Upper lobe of right lung (tissue), 1 donor: ENCODE results near the gene SLC9A6. TPM values are rescaled to one million over a fixed set of nuclear protein-coding genes. Genes with fewer than 3 reads are reported as not detected.

Experiments used
- ATAC-seq: fragments of 200-7000 bp; cut with Tn5 transposase; one replicate; pipeline ENCODE4 v1.9.1; 2020; ENCODE audit warnings: mild to moderate bottlenecking, moderate library complexity
- DNase-seq: peaks from one replicate; pipeline ENCODE4 v3.0.0-alpha.2; 2020
- H3K27ac ChIP-seq: fragments of 200-600 bp; one replicate; pipeline ENCODE4 v1.8.0; 2022
- H3K27me3 ChIP-seq: fragments of 200-600 bp; one replicate; pipeline ENCODE4 v1.8.0; 2022; ENCODE audit warnings: mild to moderate bottlenecking
- H3K36me3 ChIP-seq: fragments of 200-600 bp; one replicate; pipeline ENCODE4 v1.8.0; 2022
- H3K4me1 ChIP-seq: fragments of 200-600 bp; one replicate; pipeline ENCODE4 v1.8.0; 2022
- H3K4me3 ChIP-seq: fragments of 200-600 bp; one replicate; pipeline ENCODE4 v1.8.0; 2022; ENCODE audit warnings: mild to moderate bottlenecking
- H3K9me3 ChIP-seq: fragments of 200-600 bp; one replicate; pipeline ENCODE4 v1.8.0; 2022
- CTCF ChIP-seq: fragments of 200-600 bp; IDR thresholded peaks from one replicate; pipeline ENCODE4 v1.8.0; 2022; ENCODE audit warnings: antibody characterized with exemption
- intact Hi-C: fragments of 100-400 bp; cut with DNase I; formaldehyde crosslinking; loops from one replicate; pipeline ENCODE4 v1.11.0; 2022
- long read RNA-seq: library from polyadenylated mRNA; unstranded; transcript quantifications from one replicate; pipeline ENCODE4 v2.0.0, GENCODE V29; 2021
- total RNA-seq: library from RNA; stranded (reverse); fragmentation: NEBNext Ultra II Directional; extraction: Animal tissue kit (Norgen Biotek cat#: 25700); gene quantifications from one replicate; pipeline ENCODE4 v1.2.1, GENCODE V29; 2021
- donor health status: DM: no; HTN: yes; CAD: no; lungs with severe emphysema.

Gene SLC9A6
- 13.2 TPM for total RNA-seq
- long read RNA-seq, full-length matches to known transcripts: 21 of 27 reads
- long read RNA-seq, partial matches to known transcripts: 0 of 27 reads
- long read RNA-seq, other reads (novel, unspliced or antisense): 6 of 27 reads

GRCh38 chrX:135985157-135985972 lies at the start of gene SLC9A6:
TSS of gene SLC9A6 (plus strand) at chrX:135985435. CDS start at chrX:135985659, 224 bp downstream.
- DNase-seq (peak; percentile 90), ATAC-seq (peak; percentile 99)
- Histone ChIP-seq H3K4me3 (peak within 1 kb of the TSS; percentile 66), H3K27me3 (no peaks in the 10 kb centered on the region), H3K9me3 (no peaks in the 10 kb centered on the region), H3K4me1 (peaks cover 10% of the 10 kb centered on the region), H3K27ac (peak within 1 kb of the TSS; percentile 76), H3K36me3 (no peaks in the 10 kb centered on the region)
- intact Hi-C loops: no loop called here
- no peak for TF ChIP-seq CTCF

- no peak for TF ChIP-seq CTCF
- no peak for ATAC-seq
- DNase-seq: no peak
- intact Hi-C loops: no loop called here
- Histone ChIP-seq H3K9me3 (no peaks in the 10 kb centered on the region), H3K27me3 (no peaks in the 10 kb centered on the region), H3K4me1 (no peaks in the 10 kb centered on the region), H3K4me3 (no peak overlapping the region), H3K36me3 (no peaks in the 10 kb centered on the region), H3K27ac (no peak overlapping the region)
Measured at GRCh38 chrX:135944486-135944885, 40.7 kb upstream of the SLC9A6 start.

- H3K27me3 ChIP-seq: no peaks in the 10 kb centered on the region
- intact Hi-C loops: no loop called here
- no peaks in the 10 kb centered on the region for H3K9me3 ChIP-seq
- no peaks in the 10 kb centered on the region for H3K4me1 ChIP-seq
- no peak overlapping the region for H3K27ac ChIP-seq
- ATAC-seq: no peak
- H3K4me3 ChIP-seq: no peak overlapping the region
- no peak for DNase-seq
- no peak for TF ChIP-seq CTCF
- H3K36me3 ChIP-seq: no peaks in the 10 kb centered on the region
Measured at GRCh38 chrX:135951291-135951690, 33.9 kb upstream of the SLC9A6 start.

GRCh38 chrX:135973025-135973547 lies 12.1 kb upstream of the SLC9A6 start:
- DNase-seq (no peak), ATAC-seq (peak; percentile 34)
- Histone ChIP-seq H3K4me3 (peak overlapping the region; percentile 71), H3K36me3 (peaks cover 4% of the 10 kb centered on the region), H3K27me3 (no peaks in the 10 kb centered on the region), H3K4me1 (peaks cover 5% of the 10 kb centered on the region), H3K9me3 (no peaks in the 10 kb centered on the region), H3K27ac (peak overlapping the region; percentile 89)
- intact Hi-C loops: no loop called here
- no peak for TF ChIP-seq CTCF

- H3K27ac ChIP-seq: peak within 1 kb of the TSS; percentile 89
- DNase-seq (peak; percentile 93), ATAC-seq (peak; percentile 94)
- intact Hi-C loops: no loop called here
- H3K4me3 ChIP-seq: peak within 1 kb of the TSS; percentile 71
- TF ChIP-seq CTCF: no peak
- H3K4me1 ChIP-seq: peaks cover 5% of the 10 kb centered on the region
- no peaks in the 10 kb centered on the region for H3K9me3 ChIP-seq
- no peaks in the 10 kb centered on the region for H3K27me3 ChIP-seq
- peaks cover 4% of the 10 kb centered on the region for H3K36me3 ChIP-seq
Measured at GRCh38 chrX:135973548-135974278, 11.5 kb upstream of the SLC9A6 start, which contains the start of gene MMGT1. TSS of gene MMGT1 (minus strand) at chrX:135973988. CDS start at chrX:135973675, 313 bp downstream.
